ENCODE results near the gene GAPT.
"Not testable (repeated sequence)": the region's sequence is repeated elsewhere in the genome, so short reads cannot be mapped to it uniquely, and the experiment has no call there.

Gene GAPT

DNA sequence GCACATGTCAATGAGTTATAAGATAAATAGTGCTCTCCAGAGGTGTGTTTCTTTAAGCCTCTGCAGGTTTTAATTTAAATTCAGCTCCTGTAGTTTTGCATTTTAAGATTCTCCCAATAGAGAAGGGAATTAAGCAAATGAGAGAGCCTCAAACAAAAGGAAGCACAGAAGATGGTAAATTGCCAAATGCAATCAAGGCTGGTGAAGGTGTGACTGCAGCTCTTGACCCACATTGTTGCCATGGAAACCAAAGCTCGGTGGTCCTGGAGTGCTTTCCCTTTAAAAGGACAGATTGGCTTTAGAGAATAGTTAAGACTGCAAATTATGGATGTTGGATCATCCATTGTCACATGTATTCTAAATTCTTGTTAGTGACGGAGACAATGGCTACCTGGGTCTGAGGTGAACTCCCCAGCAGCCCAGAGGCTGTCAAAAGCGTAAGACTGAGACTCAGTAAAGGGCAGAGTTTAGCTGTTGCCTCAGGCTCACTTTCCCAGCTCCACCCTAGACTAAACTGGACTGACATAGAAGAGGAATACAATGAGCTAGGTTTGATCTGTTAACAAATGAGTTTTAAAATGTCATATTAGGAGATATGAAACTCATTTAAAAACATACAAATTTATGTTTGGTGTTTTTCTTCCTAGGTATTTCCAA is 12.3 kb downstream of the GAPT start:
- DNase-seq (ENCODE audit: low read depth in 2 of 2), result no peak

DNA sequence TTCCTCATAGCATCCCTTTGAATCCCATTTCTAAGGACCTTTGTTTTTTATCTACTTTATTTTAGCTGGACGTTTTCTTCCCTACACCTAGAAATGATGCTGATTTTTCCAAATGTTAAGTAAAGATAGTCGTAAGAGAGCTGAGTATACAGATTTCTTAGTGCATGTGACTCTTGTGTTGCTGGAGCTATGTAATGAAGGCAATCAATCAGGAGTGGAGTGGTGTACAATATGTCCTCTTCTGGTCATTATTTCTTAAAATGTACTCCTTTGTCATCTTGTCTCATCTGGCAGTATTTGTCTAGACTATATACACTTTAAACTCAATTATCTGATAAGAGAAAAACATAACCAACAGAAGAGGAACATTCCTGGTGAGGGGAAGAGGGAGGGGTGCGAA is 13.5 kb downstream of the GAPT start:
- no peak for DNase-seq (ENCODE audit: low read depth in 2 of 2)

DNA sequence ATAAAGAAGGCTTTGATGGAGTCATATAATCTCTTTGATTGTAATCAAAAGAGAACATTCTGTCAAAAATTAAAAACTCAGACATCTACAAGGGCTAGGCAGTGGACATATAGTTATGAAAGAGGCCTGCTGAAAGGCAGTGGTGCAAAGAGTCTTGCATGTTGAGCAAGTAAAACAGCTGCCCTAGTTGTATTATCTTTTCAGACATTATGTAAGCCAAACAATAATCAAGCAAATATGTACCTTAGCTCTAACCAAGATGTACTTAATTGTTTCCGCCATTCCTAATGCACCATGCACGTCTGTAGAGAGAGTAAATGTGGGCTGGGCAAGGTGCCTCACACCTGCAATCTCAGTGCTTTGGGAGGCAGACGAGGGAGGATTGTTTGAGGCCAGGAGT is 14.3 kb downstream of the GAPT start:
- DNase-seq (ENCODE audit: low read depth in 2 of 2), result no peak

DNA sequence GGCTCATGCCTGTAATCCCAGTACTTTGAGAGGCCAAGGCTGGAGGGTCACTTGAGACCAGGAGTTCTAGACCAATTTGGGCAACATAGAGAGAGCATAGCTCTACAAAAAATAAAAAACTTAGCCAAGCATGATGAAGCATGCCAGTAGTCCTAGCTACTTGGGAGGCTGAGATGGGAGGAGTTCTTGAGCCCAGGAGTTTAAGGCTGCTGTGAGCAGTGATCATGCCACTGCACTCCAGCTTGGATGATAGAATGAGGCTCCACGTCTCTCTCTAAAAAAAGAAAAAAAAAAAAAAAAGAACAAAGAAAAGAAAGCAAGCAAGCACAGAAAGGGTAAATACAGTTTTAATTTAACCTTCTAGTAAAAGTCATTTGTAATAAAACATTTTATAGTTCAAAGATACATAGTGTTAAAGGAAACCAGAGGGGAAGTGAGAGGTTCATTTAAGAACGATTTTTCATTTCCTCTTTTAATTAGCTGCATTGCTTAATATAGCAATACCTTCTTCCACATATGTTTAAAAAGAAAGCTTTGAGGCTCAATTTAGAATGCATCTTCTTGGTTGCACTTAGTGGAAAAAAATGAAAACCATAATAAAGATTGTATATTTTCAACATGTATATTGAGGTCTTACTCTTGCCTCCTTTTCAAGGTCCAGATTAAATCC is 14.9 kb downstream of the GAPT start:
- no peak for DNase-seq (ENCODE audit: low read depth in 2 of 2)

DNA sequence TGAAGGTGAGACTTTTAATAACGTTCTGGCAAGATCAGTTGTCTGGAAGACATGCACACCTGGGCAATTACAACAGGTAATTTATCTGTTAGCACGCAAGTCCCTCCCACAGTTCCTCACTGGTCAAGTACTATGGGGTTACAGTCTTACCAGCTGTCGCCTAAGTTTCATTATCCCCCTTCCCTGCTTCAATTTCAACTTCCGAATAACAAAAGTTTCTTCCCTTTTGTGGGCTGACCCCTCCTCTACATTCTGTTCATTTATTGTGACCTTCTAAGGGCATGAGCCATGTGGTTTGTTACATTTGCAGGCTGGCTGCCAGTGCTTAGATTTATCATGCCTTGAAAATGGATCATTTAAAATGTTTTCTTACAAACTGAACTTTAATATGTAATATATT is 16.5 kb downstream of the GAPT start:
- DNase-seq (ENCODE audit: low read depth in 2 of 2), result no peak

DNA sequence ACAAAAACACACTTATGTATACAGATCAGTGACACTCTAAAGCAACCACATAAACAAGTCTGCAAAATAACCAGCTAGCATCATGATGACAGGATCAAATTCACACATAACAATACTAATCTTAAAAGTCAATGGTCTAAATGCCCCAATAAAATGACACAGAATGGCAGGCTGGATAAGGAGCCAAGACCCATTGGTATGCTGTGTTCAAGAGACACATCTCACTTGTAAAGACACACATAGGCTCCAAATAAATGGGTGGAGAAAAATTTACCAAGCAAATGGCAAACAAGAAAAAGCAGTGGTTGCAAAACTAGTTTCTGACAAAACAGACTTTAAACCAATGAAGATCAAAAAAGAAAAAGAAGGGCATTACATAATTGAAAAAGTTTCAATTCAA is 26.0 kb downstream of the GAPT start:
- DNase-seq (ENCODE audit: low read depth in 2 of 2), result no peak

DNA sequence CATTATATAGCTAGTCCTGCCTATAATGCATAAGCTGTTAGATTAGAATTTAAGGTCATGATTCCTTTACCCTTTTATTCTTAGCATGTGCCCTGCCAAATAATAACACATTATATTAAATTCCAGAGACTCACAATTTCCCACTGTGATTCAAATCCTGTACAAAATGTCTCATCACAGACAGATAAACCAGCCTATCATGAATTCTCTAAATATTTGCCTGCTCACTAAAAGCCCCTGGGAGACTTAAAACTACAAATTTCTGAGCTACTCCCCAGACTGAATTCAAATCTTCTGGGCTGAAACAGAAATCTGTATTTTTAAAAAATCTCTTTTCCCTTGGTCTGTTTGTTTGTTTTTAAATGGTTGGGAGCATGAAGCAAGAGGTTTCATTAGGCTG is 32.7 kb downstream of the GAPT start:
- no peak for DNase-seq (ENCODE audit: low read depth in 2 of 2)

DNA sequence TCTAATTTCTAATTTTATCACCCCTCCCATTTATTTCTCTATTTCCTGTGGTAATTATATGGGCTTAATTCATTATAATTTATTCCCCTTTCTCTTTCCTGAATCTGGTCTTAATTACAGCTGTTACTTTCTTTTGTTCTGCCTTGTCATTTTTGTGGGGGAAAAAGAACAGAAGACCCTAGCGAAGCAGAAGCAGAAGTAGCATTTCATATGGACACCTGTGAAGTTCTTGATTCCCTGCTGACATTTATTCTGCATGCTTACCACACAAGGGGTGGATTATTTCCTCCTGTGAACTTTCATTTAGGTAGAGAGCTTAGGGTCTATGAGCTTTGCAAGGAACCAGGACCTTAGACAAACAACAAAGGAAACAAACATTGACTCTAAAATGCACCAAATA is 33.3 kb downstream of the GAPT start:
- no peak for DNase-seq (ENCODE audit: low read depth in 2 of 2)

DNA sequence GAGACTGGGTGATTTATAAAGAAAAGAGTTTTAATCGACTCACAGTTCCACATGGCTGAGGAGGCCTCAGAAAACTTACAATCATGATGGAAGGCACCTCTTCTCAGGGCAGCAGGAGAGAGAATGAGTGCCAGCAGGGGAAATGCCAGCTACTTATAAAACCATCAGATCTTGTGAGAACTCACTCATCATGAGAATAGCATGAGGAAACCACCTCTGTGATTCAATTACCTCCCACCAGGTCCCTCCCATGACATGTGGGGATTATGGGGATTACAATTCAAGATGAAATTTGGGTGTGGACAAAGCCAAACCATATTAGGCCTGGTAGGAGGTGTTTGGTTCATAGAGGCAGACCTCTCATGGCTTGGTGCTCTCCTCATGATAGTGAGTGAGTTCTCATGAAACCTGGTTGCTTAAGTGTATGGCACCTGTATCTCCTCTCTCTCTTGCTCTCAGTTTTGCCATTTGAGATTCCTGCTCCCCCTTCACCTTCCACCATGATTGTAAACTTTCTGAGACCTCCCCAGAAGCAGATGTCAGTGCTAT is 39.8 kb downstream of the GAPT start:
- no peak for DNase-seq (ENCODE audit: low read depth in 2 of 2)

DNA sequence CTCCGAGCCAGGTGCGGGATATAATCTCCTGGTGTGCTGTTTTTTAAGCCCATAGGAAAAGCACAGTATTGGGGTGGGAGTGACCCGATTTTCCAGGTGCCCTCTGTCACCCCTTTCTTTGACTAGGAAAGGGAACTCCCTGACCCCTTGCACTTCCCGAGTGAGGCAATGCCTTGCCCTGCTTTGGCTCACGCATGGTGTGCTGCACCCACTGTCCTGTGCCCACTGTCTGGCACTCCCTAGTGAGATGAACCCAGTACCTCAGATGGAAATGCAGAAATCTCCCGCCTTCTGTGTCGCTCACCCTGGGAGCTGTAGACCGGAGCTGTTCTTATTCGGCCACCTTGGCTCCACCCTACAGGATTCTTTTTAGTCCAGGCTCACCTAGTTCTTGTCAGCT is 50.7 kb downstream of the GAPT start:
- DNase-seq (ENCODE audit: low read depth in 2 of 2), result not testable (repeated sequence)

DNA sequence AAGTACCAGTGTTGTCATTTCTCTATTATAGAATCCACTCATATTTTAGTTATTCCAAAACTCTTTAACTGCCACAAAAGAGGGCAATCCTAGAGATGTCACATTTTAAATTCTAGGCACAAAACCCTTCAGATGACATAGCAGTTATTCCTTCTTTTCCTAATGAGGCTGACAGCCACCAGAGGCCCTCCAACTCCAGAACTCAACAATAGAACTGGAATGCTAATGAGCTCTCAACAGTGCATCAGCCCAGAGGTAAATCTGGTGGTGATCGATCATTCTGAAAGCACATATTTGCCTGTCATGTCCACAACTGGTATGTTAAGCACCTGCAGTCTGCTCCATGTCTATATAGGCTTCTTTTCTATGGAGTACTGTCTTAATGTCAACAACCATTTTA is 51.5 kb downstream of the GAPT start:
- DNase-seq (ENCODE audit: low read depth in 2 of 2), result no peak

DNA sequence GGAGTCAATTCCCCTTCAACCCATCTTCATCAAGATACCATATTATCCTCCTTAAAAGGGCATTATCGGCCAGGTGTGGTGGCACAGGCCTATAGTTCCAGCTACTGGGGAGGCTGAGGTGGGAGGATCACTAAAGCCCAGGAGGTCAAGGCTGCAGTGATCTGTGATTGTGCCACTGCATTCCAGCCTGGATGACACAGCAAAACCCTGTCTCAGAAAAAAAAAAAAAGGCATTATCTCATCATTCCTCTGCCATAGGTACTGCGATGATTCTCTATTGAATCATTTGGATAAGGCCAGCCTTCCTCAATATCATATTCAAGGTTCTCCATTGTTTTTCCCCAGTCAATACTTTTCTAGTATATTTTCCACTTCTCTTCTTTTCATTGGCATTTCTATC is 52.5 kb downstream of the GAPT start:
- DNase-seq (ENCODE audit: low read depth in 2 of 2), result no peak

DNA sequence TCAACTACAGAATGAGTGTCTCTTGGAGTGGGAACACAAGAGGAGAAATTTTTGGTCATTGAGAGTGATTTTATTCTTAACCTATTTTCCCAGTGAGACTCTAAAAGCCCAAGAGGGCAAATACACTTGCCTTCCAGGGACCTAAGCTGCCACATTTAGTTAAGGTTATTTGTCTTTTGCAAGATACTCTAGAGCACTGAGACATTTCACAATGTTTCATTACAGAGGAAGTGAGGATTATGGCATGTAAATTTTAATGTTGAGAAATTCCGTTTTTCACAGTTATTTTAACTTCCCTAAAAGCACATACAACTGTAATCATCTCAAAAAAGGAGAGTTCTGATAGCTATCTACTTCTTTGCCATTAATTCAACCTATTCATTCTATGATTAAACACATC is 53.0 kb downstream of the GAPT start:
- no peak for DNase-seq (ENCODE audit: low read depth in 2 of 2)

DNA sequence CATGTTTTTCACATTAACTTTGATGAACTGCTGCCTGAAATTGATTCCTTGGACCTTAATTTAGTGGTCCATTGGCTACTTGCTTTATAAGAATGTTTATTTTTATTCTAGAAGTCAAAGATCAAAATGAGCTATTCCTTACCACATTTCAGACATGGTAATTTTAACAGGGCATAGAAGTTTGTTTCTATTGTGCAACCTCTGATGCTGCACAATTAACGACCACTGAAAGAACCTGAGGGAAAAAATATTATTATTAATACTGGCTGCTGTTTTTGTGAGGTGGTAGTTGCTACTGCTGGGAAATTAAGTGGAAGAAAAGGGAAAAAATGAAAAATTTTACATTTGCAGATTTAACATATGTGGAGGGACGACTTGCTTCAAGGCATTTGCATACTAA is 53.7 kb downstream of the GAPT start:
- DNase-seq (ENCODE audit: low read depth in 2 of 2), result no peak

DNA sequence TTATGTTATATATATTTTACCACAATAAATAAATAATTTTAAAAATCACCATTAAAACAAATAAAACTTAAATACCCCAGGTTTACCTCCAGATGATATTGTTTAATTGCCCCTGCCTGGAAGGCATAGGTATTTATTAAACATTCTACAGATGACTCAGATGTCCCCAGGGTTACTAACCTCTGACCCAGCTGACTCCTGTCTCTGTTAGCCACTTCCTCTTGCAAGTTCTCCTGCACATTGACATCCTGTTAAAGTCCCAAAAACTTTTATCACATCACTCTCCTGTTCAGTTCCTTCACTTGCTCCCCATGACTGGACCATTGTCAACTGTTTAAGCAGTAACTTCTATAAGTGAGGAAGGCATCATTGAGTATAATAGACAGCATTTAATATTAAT is 54.7 kb downstream of the GAPT start:
- no peak for DNase-seq (ENCODE audit: low read depth in 2 of 2)

Data from stimulated activated CD8-positive, alpha-beta memory T cell treated with anti-CD3 and anti-CD28 coated beads, Interleukin-7, amount 100 ng/mL, for 4 hours (primary cell).